Endothelial cell (in vitro differentiated cells): ENCODE measurements around the gene THBS1. TPM values are rescaled to one million over a fixed set of nuclear protein-coding genes. Genes with fewer than 3 reads are reported as not detected.

Experiments used
- DNase-seq: peaks from one replicate; pipeline ENCODE4 v3.0.0; 2021; ENCODE audit warnings: low spot score
- H3K27ac Mint-ChIP-seq: one replicate; pipeline ENCODE4 v1.8.0; 2021; ENCODE audit warnings: mixed read lengths, inconsistent platforms; ENCODE audit not compliant: unreplicated experiment
- H3K27me3 Mint-ChIP-seq: one replicate; pipeline ENCODE4 v1.8.0; 2021; ENCODE audit warnings: mild to moderate bottlenecking, moderate library complexity, mixed read lengths, inconsistent platforms; ENCODE audit not compliant: unreplicated experiment
- H3K36me3 Mint-ChIP-seq: one replicate; pipeline ENCODE4 v1.8.0; 2021; ENCODE audit warnings: mild to moderate bottlenecking, low read depth, mixed read lengths, inconsistent platforms; ENCODE audit not compliant: unreplicated experiment
- H3K4me1 Mint-ChIP-seq: one replicate; pipeline ENCODE4 v1.8.0; 2021; ENCODE audit warnings: mild to moderate bottlenecking, mixed read lengths, inconsistent platforms; ENCODE audit not compliant: unreplicated experiment
- H3K4me3 Mint-ChIP-seq: one replicate; pipeline ENCODE4 v1.8.0; 2021; ENCODE audit warnings: mild to moderate bottlenecking, mixed read lengths, inconsistent platforms; ENCODE audit not compliant: unreplicated experiment
- H3K9me3 Mint-ChIP-seq: one replicate; pipeline ENCODE4 v1.8.0; 2021; ENCODE audit warnings: mixed read lengths, inconsistent platforms; ENCODE audit not compliant: unreplicated experiment
- CTCF ChIP-seq: fragments of 200-600 bp; sonication (generic); IDR thresholded peaks from one replicate; pipeline ENCODE4 v1.5.0; 2021; ENCODE audit warnings: antibody characterized with exemption; ENCODE audit not compliant: unreplicated experiment
- total RNA-seq: library from RNA; stranded (reverse); fragmentation: NEBNext Ultra II Directional; extraction: Animal tissue kit (Norgen Biotek cat#: 25700); gene quantifications from one replicate; pipeline ENCODE4 v1.2.1, GENCODE V29; 2021; ENCODE audit not compliant: unreplicated experiment

The THBS1 gene
- total RNA-seq, 1 donor from 2014 or later = 8.2 TPM

- Mint-ChIP-seq H3K27ac (no peak overlapping the region), H3K27me3 (peaks cover 1% of the 10 kb centered on the region), H3K4me1 (peaks cover 16% of the 10 kb centered on the region), H3K4me3 (no peak overlapping the region), H3K9me3 (no peaks in the 10 kb centered on the region), H3K36me3 (no peaks in the 10 kb centered on the region)
- no peak for TF ChIP-seq CTCF
- DNase-seq = no peak
Measured at GRCh38 chr15:39621210-39621609, 40.3 kb downstream of the THBS1 start.

DNA sequence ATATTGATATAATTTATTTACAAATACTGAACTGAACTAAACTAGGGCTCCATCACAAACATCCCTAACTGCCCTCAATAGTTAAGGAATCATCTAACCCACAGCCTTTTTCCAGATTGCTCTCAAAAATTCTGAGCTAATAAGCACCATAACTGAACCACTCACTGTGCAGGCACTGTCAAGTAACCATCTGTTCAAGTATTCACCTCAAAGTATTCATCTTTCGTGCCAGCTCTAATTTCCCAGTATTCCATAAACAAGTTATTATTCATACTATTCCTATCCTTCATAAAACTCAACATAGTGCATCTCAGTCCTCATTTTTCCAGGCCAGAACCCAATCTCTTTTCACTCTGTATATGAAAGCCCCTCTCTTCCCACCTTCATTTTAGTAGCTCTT, 41.1 kb downstream of the THBS1 start:
- peaks cover 9% of the 10 kb centered on the region for H3K4me1 Mint-ChIP-seq
- DNase-seq = no peak
- no peak for TF ChIP-seq CTCF
- H3K27me3 Mint-ChIP-seq = no peaks in the 10 kb centered on the region
- H3K9me3 Mint-ChIP-seq = no peaks in the 10 kb centered on the region
- no peaks in the 10 kb centered on the region for H3K36me3 Mint-ChIP-seq
- no peak overlapping the region for H3K4me3 Mint-ChIP-seq
- no peak overlapping the region for H3K27ac Mint-ChIP-seq

- H3K4me3 Mint-ChIP-seq = no peak overlapping the region
- no peaks in the 10 kb centered on the region for H3K36me3 Mint-ChIP-seq
- no peak for DNase-seq
- peaks cover 9% of the 10 kb centered on the region for H3K4me1 Mint-ChIP-seq
- H3K27me3 Mint-ChIP-seq = no peaks in the 10 kb centered on the region
- no peak for TF ChIP-seq CTCF
- no peaks in the 10 kb centered on the region for H3K9me3 Mint-ChIP-seq
- no peak overlapping the region for H3K27ac Mint-ChIP-seq
Measured at GRCh38 chr15:39622660-39623516, 42.0 kb downstream of the THBS1 start.

DNA sequence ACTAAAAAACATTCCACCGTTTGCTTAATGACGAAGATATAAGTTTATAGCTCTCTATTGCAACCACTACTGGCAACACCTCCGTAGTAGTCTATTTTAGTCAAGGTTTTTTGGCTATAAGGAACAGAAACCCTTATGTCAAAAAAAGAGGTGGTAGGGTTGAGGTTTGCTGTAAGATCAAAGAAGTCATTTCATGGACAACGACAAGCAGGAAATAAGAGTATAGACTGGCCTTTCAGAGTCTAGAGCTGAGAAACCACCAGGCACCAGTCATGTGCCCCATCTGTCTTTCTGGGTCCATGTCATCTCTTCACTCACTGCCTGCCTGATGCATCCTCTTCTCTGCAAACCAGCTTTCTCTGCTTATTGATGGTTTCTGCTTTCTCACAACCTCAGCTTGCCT, 42.7 kb downstream of the THBS1 start:
- no peaks in the 10 kb centered on the region for H3K36me3 Mint-ChIP-seq
- no peak for TF ChIP-seq CTCF
- no peak overlapping the region for H3K27ac Mint-ChIP-seq
- H3K4me3 Mint-ChIP-seq = no peak overlapping the region
- no peaks in the 10 kb centered on the region for H3K9me3 Mint-ChIP-seq
- no peaks in the 10 kb centered on the region for H3K27me3 Mint-ChIP-seq
- DNase-seq = no peak
- peaks cover 9% of the 10 kb centered on the region for H3K4me1 Mint-ChIP-seq

DNA sequence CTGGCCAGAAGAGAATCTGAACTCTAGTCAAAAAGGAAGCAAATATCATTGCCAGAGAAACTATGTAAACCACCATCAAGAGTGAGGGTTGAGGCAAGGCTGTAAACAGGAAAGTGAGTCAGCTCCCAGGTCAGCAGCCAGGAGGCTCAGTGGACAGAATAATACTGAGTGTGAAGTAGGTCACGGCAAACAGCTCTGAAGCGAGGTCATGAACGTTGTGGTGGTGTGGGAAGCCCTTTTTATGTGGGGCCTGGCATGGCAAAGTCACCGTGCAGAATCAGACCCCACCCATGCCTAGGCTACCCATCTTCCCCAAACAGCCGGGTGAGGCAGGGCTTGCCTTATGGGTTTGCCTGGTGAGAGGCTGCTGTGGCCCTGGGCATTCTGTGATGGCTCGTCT, 43.9 kb downstream of the THBS1 start:
- peaks cover 2% of the 10 kb centered on the region for H3K27me3 Mint-ChIP-seq
- no peak overlapping the region for H3K27ac Mint-ChIP-seq
- peaks cover 17% of the 10 kb centered on the region for H3K4me1 Mint-ChIP-seq
- no peak for TF ChIP-seq CTCF
- H3K4me3 Mint-ChIP-seq = peak overlapping the region; percentile 31
- no peaks in the 10 kb centered on the region for H3K9me3 Mint-ChIP-seq
- no peaks in the 10 kb centered on the region for H3K36me3 Mint-ChIP-seq
- no peak for DNase-seq
